ENCODE measurements around the gene KCP. TPM values are rescaled to one million over a fixed set of nuclear protein-coding genes. Genes with fewer than 3 reads are reported as not detected.

Gene KCP
- total and polyA plus RNA-seq, 2 of the 13 experiments (the other 11 are each of a cell fraction or from before 2014, with no cell fraction given), result 0.37 to 1.0 TPM

GRCh38 chr7:128937647-128938543, 27.4 kb upstream of the KCP start, which contains the start of gene IRF5 (continued):
- TF ChIP-seq POLR2AphosphoS2 (IDR thresholded peaks at IDR 0.05; ENCODE audit: low read depth, low read length) (no peak), SP2 (CRISPR knock-in tag; IDR thresholded peaks at IDR 0.05) (no peak), SP5 (CRISPR knock-in tag; IDR thresholded peaks at IDR 0.05; ENCODE audit: borderline replicate concordance, low read depth) (no peak), SKIL (CRISPR knock-in tag; IDR thresholded peaks at IDR 0.05; ENCODE audit: borderline replicate concordance) (no peak), HHEX (CRISPR knock-in tag; IDR thresholded peaks at IDR 0.05) (no peak), PHF20 (CRISPR knock-in tag; IDR thresholded peaks at IDR 0.05) (0 out of 2 replicates have a peak, but pooled peaks have one; percentile 37), PBX3 (CRISPR knock-in tag; IDR thresholded peaks at IDR 0.05; ENCODE audit: borderline replicate concordance) (no peak), LRRFIP1 (CRISPR knock-in tag; conservative IDR thresholded peaks at IDR 0.05) (no peak), ZNF772 (CRISPR knock-in tag; IDR thresholded peaks at IDR 0.05) (peak; percentile 45; the same call in 1 of the 2 replicates), ZMYM4 (CRISPR knock-in tag; IDR thresholded peaks at IDR 0.05) (no peak), KLF9 (CRISPR knock-in tag; IDR thresholded peaks at IDR 0.05; ENCODE audit: low read depth) (no peak), PCBP1 (IDR thresholded peaks at IDR 0.05; ENCODE audit: borderline replicate concordance, low read depth, low read length) (no peak), RCOR2 (CRISPR knock-in tag; IDR thresholded peaks at IDR 0.05) (no peak), HNRNPL (IDR thresholded peaks at IDR 0.05; ENCODE audit: low read depth, low read length) (0 out of 2 replicates have a peak, but pooled peaks have one; percentile 69), SPEN (CRISPR knock-in tag; IDR thresholded peaks at IDR 0.05; ENCODE audit: low read depth) (peak; percentile 40; the same call in 1 of the 2 replicates), TBX2 (CRISPR knock-in tag; IDR thresholded peaks at IDR 0.05; ENCODE audit: borderline replicate concordance) (peak; percentile 56), YY1 (IDR thresholded peaks at IDR 0.05; ENCODE audit: insufficient read depth, insufficient replicate concordance, low read depth, low read length) (peak; percentile 24), ATAD3A (CRISPR knock-in tag; IDR thresholded peaks at IDR 0.05) (no peak), AGO2 (optimal IDR thresholded peaks at IDR 0.05; ENCODE audit: low read depth, low read length) (no peak), ZFP36L1 (CRISPR knock-in tag; IDR thresholded peaks at IDR 0.05) (no peak), ATF7-NPFF (CRISPR knock-in tag; IDR thresholded peaks at IDR 0.05; ENCODE audit: low read depth) (0 out of 2 replicates have a peak, but pooled peaks have one; percentile 23)
- TF ChIP-seq, protein P1, sequence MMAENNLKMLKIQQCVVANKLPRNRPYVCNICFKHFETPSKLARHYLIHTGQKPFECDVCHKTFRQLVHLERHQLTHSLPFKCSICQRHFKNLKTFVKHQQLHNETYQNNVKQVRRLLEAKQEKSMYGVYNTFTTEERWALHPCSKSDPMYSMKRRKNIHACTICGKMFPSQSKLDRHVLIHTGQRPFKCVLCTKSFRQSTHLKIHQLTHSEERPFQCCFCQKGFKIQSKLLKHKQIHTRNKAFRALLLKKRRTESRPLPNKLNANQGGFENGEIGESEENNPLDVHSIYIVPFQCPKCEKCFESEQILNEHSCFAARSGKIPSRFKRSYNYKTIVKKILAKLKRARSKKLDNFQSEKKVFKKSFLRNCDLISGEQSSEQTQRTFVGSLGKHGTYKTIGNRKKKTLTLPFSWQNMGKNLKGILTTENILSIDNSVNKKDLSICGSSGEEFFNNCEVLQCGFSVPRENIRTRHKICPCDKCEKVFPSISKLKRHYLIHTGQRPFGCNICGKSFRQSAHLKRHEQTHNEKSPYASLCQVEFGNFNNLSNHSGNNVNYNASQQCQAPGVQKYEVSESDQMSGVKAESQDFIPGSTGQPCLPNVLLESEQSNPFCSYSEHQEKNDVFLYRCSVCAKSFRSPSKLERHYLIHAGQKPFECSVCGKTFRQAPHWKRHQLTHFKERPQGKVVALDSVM (CRISPR knock-in tag; IDR thresholded peaks at IDR 0.05), result peak; percentile 43; the same call in 1 of the 2 replicates
